Smooth muscle cell (in vitro differentiated cells): Measurements from ENCODE around the gene PCDHGB5. TPM values are rescaled to one million over a fixed set of nuclear protein-coding genes. Genes with fewer than 3 reads are reported as not detected.
"Not testable (repeated sequence)": the region's sequence is repeated elsewhere in the genome, so short reads cannot be mapped to it uniquely, and the experiment has no call there.

Source experiments
- DNase-seq: peaks from one replicate; lab custom pipeline; 2025; ENCODE audit not compliant: unreplicated experiment; lab: John Stamatoyannopoulos, UW
- H2AFZ ChIP-seq: fragments of 200-600 bp; sonication (generic); 2 replicates; pipeline ENCODE4 v1.6.0; 2016; ENCODE audit warnings: antibody characterized with exemption, low read depth, mild to moderate bottlenecking
- H3F3A ChIP-seq: fragments of 200-600 bp; sonication (generic); 2 replicates; pipeline ENCODE4 v1.6.0; 2017; ENCODE audit warnings: antibody characterized with exemption, low read depth
- H3K27ac ChIP-seq: fragments of 200-600 bp; sonication (generic); 2 replicates; pipeline ENCODE4 v1.5.1; 2016; ENCODE audit warnings: low read depth, mild to moderate bottlenecking
- H3K27me3 ChIP-seq: fragments of 200-600 bp; sonication (generic); 2 replicates; pipeline ENCODE4 v1.6.1; 2016; ENCODE audit warnings: low read depth, mild to moderate bottlenecking
- H3K36me3 ChIP-seq: fragments of 200-600 bp; sonication (generic); 2 replicates; pipeline ENCODE4 v1.5.1; 2016; ENCODE audit warnings: low read depth
- H3K4me1 ChIP-seq: fragments of 200-600 bp; sonication (generic); 2 replicates; pipeline ENCODE4 v1.5.1; 2016; ENCODE audit warnings: low read depth
- H3K4me2 ChIP-seq: fragments of 200-600 bp; sonication (generic); 2 replicates; pipeline ENCODE4 v1.6.0; 2016; ENCODE audit warnings: mild to moderate bottlenecking
- H3K4me3 ChIP-seq: fragments of 200-600 bp; sonication (generic); 2 replicates; pipeline ENCODE4 v1.5.1; 2016; ENCODE audit warnings: mild to moderate bottlenecking
- H3K79me2 ChIP-seq: fragments of 200-600 bp; sonication (generic); 2 replicates; pipeline ENCODE4 v1.6.0; 2016; ENCODE audit warnings: low read depth, mild to moderate bottlenecking
- H3K9ac ChIP-seq: fragments of 200-600 bp; sonication (generic); 2 replicates; pipeline ENCODE4 v1.6.0; 2016; ENCODE audit warnings: low read depth
- H3K9me3 ChIP-seq: fragments of 200-600 bp; sonication (generic); replicated peaks from 2 replicates; pipeline ENCODE4 v1.5.1; 2016; ENCODE audit warnings: low read depth
- H4K20me1 ChIP-seq: fragments of 200-600 bp; sonication (generic); 2 replicates; pipeline ENCODE4 v1.6.0; 2016; ENCODE audit warnings: low read depth
- WGBS: methylation state at CpG from one replicate; pipeline ENCODE4 v1.1.7; 2016; ENCODE audit warnings: low lambda C conversion rate; 5-methylcytosine and 5-hydroxymethylcytosine counted together
- polyA plus RNA-seq: library from polyadenylated mRNA; unstranded; fragments of >200 nt; fragmentation: Nextera tagmentation; extraction: Ambion mirVana; gene quantifications from 2 replicates; pipeline ENCODE4 v1.2.1, GENCODE V29; 2016
- total RNA-seq: library from RNA; depleted of rRNA; stranded (reverse); fragments of >200 nt; gene quantifications from 2 replicates; pipeline ENCODE4 v1.2.3, GENCODE V29; 2014
- TF ChIP-seq, protein P1 (sequence below): fragments of 200-600 bp; sonication (generic); IDR thresholded peaks from 2 replicates; pipeline ENCODE4 v1.5.1; 2017; ENCODE audit warnings: borderline replicate concordance, mild to moderate bottlenecking, antibody characterized with exemption; ENCODE audit not compliant: insufficient read depth, poor library complexity, severe bottlenecking

The PCDHGB5 gene
- total and polyA plus RNA-seq, 2 experiments from 2014 or later = 3.3 to 4.2 TPM

DNA sequence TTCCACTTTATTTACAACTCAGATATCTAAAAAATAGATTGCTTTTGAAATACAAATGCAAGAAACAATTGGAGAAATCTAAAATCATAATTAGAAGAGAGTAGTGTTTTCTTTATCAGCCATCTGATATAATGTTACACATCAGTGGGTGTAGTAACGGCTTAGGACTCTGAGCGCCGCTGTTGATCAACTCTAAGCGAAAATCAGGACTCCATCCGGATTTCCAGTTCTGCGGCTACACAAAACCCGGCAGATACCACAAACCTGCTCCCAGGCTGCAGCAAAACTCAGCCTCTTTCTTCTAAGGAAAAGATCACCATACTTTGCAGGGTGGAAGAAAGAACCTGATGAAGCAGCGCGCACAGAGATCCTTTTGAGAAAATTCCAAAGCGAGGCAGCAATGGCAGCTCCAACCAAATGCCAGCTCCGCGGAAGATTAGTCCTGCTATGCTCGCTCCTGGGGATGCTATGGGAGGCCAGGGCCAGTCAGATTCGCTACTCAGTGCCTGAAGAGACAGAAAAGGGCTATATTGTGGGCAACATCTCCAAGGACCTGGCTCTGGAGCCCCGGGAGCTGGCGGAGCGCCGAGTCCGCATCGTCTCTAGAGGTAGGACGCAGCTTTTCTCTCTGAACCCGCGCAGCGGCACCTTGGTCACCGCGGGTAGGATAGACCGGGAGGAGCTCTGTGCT, 5.0 kb downstream of the PCDHGB5 start, which contains the start of gene PCDHGA9:
Gene PCDHGA9 (plus strand): TSS at position 226 of the 691 bp plus-strand sequence. CDS start 175 bp downstream, at position 401.
- no peak for DNase-seq
- H3K9ac ChIP-seq = no peak within 1 kb of the TSS
- no peaks in the 10 kb centered on the region for H3K79me2 ChIP-seq
- H3K4me3 ChIP-seq = no peak within 1 kb of the TSS
- no peak within 1 kb of the TSS for H3K27ac ChIP-seq
- H3K9me3 ChIP-seq = peaks cover 20% of the 10 kb centered on the region
- no peaks in the 10 kb centered on the region for H3K27me3 ChIP-seq
- H4K20me1 ChIP-seq = no peaks in the 10 kb centered on the region
- TF ChIP-seq, protein P1, sequence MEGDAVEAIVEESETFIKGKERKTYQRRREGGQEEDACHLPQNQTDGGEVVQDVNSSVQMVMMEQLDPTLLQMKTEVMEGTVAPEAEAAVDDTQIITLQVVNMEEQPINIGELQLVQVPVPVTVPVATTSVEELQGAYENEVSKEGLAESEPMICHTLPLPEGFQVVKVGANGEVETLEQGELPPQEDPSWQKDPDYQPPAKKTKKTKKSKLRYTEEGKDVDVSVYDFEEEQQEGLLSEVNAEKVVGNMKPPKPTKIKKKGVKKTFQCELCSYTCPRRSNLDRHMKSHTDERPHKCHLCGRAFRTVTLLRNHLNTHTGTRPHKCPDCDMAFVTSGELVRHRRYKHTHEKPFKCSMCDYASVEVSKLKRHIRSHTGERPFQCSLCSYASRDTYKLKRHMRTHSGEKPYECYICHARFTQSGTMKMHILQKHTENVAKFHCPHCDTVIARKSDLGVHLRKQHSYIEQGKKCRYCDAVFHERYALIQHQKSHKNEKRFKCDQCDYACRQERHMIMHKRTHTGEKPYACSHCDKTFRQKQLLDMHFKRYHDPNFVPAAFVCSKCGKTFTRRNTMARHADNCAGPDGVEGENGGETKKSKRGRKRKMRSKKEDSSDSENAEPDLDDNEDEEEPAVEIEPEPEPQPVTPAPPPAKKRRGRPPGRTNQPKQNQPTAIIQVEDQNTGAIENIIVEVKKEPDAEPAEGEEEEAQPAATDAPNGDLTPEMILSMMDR = no peak
- H2AFZ ChIP-seq = no peak within 1 kb of the TSS
- no peaks in the 10 kb centered on the region for H3F3A ChIP-seq
- no peaks in the 10 kb centered on the region for H3K36me3 ChIP-seq
- no peak within 1 kb of the TSS for H3K4me2 ChIP-seq
- 96% methylated on average over 27 of the region's 27 CpGs for WGBS
- H3K4me1 ChIP-seq = no peaks in the 10 kb centered on the region

DNA sequence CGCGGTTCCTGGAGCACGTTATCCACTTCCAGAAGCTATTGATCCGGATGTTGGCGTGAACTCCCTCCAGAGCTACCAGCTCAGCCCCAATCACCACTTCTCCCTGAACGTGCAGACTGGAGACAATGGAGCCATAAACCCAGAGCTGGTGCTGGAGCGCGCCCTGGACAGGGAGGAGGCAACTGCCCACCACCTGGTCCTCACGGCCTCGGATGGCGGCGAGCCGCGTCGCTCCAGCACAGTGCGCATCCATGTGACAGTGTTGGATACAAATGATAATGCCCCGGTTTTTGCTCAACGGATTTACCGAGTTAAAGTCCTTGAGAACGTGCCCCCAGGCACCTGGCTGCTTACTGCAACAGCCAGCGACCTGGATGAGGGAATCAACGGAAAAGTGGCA, 5.6 kb downstream of the PCDHGB5 start:
- Histone ChIP-seq H3K36me3 (no peaks in the 10 kb centered on the region), H3F3A (no peaks in the 10 kb centered on the region), H3K27me3 (no peaks in the 10 kb centered on the region), H3K4me2 (no peak overlapping the region), H3K4me3 (no peak overlapping the region), H3K9me3 (peaks cover 20% of the 10 kb centered on the region), H3K79me2 (no peaks in the 10 kb centered on the region), H4K20me1 (no peaks in the 10 kb centered on the region), H3K4me1 (no peaks in the 10 kb centered on the region), H3K9ac (no peak overlapping the region), H3K27ac (no peak overlapping the region), H2AFZ (no peak overlapping the region)
- WGBS = 96% methylated on average over 22 of the region's 22 CpGs
- no peak for DNase-seq
- TF ChIP-seq, protein P1 = no peak

DNA sequence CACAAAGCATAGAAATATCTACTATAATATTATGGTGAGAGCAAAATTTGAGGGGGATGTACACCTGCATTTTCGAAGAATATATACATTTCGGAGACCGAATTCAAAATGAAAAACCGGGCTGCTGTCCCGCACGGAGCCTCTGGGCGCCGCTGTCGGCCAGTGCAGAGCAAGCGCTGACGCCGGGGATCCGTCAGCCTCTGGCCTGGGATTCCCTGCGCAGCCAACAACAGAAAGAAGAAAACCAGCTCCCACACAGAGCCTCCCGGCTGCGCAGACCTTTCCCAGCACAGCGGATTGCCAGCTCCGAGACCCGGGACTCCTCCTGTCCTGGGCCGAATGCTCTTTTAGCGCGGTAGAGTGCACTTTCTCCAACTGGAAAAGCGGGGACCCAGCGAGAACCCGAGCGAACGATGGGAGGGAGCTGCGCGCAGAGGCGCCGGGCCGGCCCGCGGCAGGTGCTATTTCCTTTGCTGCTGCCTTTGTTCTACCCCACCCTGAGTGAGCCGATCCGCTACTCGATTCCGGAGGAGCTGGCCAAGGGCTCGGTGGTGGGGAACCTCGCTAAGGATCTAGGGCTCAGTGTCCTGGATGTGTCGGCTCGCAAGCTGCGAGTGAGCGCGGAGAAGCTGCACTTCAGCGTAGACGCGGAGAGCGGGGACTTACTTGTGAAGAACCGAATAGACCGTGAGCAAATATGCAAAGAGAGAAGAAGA, 10.2 kb downstream of the PCDHGB5 start, which contains the start of gene PCDHGB6:
Gene PCDHGB6 (plus strand): TSS at position 232 of the 716 bp plus-strand sequence. CDS start 182 bp downstream, at position 414.
- not testable (repeated sequence) for H3K79me2 ChIP-seq, H3F3A ChIP-seq, H3K27me3 ChIP-seq, DNase-seq, H3K36me3 ChIP-seq, H3K9me3 ChIP-seq, H4K20me1 ChIP-seq, H3K4me1 ChIP-seq, H3K27ac ChIP-seq
- Histone ChIP-seq H3K4me2 (peak within 1 kb of the TSS; percentile 81), H3K4me3 (peak within 1 kb of the TSS; percentile 64), H3K9ac (peak within 1 kb of the TSS; percentile 28), H2AFZ (peak within 1 kb of the TSS; percentile 78)
- TF ChIP-seq, protein P1 = peak; percentile 73
- WGBS = 9% methylated on average over 51 of the region's 51 CpGs
